NOMO-1 treated with dmso at 0.1 percent for 144 hours (cell line): Measurements from ENCODE around the gene CACNA1H.

Source experiments
- DNase-seq: peaks from one replicate; lab custom pipeline; 2025; ENCODE audit not compliant: unreplicated experiment; lab: John Stamatoyannopoulos, UW

CACNA1H gene

GRCh38 chr16:1121601-1122397 lies 31.1 kb upstream of the CACNA1H start:
- DNase-seq = no peak

GRCh38 chr16:1122398-1122765 lies 30.5 kb upstream of the CACNA1H start:
- DNase-seq = no peak

GRCh38 chr16:1123525-1124230 lies 29.2 kb upstream of the CACNA1H start:
- DNase-seq = no peak

- DNase-seq = no peak
Measured at GRCh38 chr16:1124291-1124690, 28.6 kb upstream of the CACNA1H start.

GRCh38 chr16:1124795-1125194 lies 28.1 kb upstream of the CACNA1H start:
- no peak for DNase-seq

GRCh38 chr16:1125471-1125870 lies 27.4 kb upstream of the CACNA1H start:
- no peak for DNase-seq

- DNase-seq = no peak
Measured at GRCh38 chr16:1126044-1126443, 26.9 kb upstream of the CACNA1H start.

GRCh38 chr16:1126586-1126985 lies 26.3 kb upstream of the CACNA1H start:
- DNase-seq = no peak

GRCh38 chr16:1127101-1127500 lies 25.8 kb upstream of the CACNA1H start:
- no peak for DNase-seq

- DNase-seq = no peak
Measured at GRCh38 chr16:1127971-1128715, 24.8 kb upstream of the CACNA1H start.

- no peak for DNase-seq
Measured at GRCh38 chr16:1129106-1129960, 23.6 kb upstream of the CACNA1H start.

- DNase-seq = no peak
Measured at GRCh38 chr16:1130382-1130781, 22.5 kb upstream of the CACNA1H start.

- DNase-seq = no peak
Measured at GRCh38 chr16:1131378-1131994, 21.4 kb upstream of the CACNA1H start.

- DNase-seq = no peak
Measured at GRCh38 chr16:1132431-1132830, 20.5 kb upstream of the CACNA1H start.

- DNase-seq = no peak
Measured at GRCh38 chr16:1133271-1133670, 19.6 kb upstream of the CACNA1H start.

GRCh38 chr16:1133810-1134520 lies 18.9 kb upstream of the CACNA1H start:
- DNase-seq = no peak

- DNase-seq = no peak
Measured at GRCh38 chr16:1134776-1135458, 18.0 kb upstream of the CACNA1H start.

- no peak for DNase-seq
Measured at GRCh38 chr16:1135459-1135825, 17.5 kb upstream of the CACNA1H start.

GRCh38 chr16:1137604-1138003 lies 15.3 kb upstream of the CACNA1H start:
- no peak for DNase-seq
